Stimulated activated CD8-positive, alpha-beta memory T cell treated with anti-CD3 and anti-CD28 coated beads, Interleukin-12 subunit alpha, Interleukin-12 subunit beta, amount 100 ng/mL, for 4 hours (primary cell): ENCODE measurements around the gene PRPF39.
"Not testable (repeated sequence)": the region's sequence is repeated elsewhere in the genome, so short reads cannot be mapped to it uniquely, and the experiment has no call there.

Experiments
- DNase-seq: peaks from one replicate; pipeline ENCODE4 v3.0.0-alpha.2; 2020; ENCODE audit warnings: low read depth

PRPF39 gene

DNA sequence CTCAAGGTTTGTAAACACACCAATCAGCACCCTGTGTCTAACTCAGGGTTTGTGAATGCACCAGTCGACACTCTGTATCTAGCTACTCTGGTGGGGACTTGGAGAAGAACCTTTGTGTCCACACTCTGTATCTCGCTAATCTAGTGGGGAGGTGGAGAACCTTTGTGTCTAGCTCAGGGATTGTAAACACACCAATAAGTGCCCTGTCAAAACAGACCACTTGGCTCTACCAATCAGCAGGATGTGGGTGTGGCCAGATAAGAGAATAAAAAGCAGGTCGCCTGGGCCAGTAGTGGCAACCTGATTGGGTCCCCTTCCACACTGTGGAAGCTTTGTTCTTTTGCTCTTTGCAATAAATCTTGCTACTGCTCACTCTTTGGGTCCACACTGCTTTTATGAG is 2.8 kb upstream of the PRPF39 start:
- DNase-seq: not testable (repeated sequence)

DNA sequence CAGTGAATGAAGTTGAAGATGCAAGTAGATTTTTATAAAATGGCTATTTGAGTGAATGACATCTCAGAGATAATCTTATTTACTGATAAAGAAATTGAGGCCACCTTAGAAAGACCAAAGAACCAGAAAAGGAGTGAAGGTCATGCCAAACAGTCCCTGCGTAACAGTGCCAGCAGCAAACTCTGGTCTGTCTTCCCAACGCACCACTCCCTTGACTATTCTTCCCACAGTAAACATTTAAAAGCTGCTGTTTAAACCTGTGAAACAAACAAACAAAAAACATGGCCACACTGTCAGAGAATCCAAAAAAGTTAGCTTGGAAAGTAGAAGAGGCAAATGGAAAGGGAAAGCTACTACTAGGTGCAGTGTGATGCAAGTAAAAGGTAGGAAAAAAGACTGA is 1.5 kb upstream of the PRPF39 start:
- no peak for DNase-seq

DNA sequence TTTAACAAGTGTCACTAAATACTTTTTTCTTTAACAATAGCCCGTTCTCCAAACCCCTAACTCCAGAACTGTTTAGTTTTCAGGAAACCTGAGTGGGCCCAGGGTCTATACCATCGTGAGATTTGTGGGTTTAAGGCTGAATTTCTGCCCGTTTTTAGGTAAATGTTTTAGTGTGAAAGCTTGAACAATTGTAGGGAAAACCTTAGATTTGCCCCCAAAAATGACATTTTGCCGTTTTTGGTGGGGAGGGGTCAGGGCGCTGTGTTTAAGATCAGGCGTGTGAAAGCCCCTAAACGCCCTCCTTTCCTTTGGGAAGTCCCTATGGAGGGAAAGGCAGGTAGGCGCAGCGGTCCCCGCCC is 320 bp upstream of the PRPF39 start:
- no peak for DNase-seq

DNA sequence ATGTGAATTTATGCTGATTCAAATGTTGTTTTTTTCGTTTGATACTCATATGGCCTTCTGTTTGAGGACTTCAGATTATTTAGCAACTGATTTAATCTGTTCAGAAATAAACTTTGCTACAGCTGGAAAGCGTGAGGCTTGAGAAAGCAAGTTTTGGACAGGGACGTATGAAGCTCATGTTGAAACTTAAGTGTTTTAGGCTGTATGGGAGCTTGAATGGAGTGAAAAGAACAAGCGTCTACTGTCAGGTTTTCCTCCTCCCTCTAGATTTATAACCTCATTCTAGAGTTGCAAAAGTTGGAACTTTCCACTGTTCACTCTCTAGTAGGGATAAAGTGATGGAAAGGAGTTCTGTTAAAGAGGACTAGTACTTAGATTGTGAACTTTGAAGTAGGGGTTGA is 1.0 kb downstream of the PRPF39 start:
- no peak for DNase-seq

DNA sequence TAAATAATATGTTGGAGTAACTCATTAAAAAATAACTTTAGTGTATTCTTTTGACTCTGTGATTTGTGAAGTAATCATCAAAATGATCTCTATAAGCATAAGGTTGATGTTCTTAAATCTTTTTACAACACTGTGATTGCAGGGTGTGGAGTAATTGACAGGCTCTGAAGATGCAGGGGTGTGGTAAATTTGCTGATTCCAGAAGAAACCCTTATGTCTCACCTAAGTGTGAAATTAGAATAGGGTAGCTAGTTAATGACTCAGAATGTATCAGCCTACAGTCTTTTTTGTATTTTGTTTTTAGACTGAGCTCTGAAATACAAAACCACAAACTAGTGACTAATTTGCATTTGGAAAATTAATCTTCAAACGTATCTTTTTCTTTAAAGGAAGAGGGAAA is 5.9 kb downstream of the PRPF39 start:
- DNase-seq: no peak

DNA sequence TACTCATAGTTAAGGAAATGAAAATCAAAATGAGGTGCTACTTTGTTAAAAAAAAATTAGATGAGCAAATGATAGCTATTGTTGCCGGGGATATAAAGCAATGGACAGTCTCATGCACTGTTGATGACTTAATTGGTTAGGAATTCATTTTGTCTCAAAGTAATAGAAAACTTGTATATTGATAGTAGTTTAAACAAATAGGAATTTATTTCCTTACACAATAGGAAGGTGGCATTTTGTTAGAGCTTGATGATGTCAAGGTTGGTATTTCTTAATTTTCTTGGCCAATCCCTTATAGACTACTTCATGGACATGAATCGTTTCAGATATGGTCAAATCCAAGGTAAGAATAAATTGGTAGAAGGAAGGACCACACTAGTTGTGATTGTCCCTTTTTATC is 7.8 kb downstream of the PRPF39 start:
- DNase-seq: no peak

DNA sequence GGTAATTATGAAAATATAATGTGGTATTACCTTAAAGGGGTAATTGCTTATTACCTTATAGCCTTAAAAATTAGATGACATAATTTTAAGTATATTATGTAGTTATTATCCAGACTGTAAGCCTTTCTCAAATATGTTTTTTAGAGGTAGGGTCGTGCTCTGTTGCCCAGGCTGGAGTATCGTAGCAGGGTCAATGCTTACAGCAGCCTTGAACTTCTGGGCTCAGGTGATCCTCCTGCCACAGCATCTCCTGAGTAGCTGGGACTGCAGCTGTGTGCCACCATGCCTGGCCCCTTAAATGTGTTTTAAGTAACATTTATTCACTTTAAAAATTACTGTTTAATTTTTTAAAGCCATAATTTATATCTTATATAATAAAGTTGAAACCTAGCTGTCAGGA is 10.4 kb downstream of the PRPF39 start:
- no peak for DNase-seq

DNA sequence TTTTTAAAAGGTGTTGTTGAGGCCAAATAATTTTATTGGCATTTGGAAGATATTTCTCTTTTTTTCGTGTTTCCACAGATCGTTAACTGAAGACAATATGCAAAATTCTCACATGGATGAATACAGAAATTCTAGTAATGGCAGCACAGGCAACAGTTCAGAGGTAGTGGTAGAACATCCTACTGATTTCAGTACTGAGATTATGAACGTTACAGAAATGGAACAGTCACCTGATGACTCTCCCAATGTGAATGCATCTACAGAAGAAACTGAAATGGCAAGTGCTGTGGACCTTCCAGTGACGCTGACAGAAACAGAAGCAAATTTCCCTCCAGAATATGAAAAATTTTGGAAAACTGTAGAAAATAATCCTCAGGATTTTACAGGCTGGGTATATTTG is 11.2 kb downstream of the PRPF39 start:
- DNase-seq: no peak

DNA sequence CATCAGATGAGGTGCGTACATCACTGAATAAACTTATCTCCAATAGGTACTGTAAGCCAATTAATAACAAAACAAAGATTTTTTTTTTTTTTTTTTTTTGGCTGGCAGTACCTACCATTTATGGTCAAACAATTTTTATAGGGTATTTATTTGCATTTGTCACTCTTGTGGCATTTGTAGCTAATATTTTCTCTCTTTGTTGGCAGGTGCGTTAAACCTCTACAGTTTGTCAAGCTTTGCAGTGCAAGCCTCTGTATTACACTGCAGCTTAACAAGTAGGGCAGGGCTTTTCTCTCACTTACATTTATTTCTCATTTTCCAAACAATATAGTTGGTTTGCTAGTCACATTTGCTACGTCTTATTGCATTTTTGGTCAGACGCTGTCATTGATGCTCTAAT is 12.3 kb downstream of the PRPF39 start:
- no peak for DNase-seq

DNA sequence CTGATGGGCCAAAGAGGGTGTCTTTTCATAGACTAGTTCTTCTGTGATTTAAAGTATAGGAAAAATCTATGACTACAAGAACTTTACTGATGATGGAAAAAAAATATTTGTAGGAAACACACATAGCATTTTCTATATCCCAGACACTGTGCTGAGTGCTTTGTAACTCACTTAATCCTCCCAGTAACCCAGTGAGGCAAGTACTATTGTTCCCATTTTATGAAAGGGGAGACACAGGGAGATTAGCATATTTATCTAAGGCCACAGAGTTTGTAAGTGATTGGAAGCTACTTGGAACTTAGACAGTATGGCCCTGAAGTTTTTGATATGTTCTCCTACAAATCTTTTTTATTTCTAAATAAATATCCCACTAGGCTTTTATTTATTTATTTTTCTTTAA is 19.9 kb downstream of the PRPF39 start:
- no peak for DNase-seq

DNA sequence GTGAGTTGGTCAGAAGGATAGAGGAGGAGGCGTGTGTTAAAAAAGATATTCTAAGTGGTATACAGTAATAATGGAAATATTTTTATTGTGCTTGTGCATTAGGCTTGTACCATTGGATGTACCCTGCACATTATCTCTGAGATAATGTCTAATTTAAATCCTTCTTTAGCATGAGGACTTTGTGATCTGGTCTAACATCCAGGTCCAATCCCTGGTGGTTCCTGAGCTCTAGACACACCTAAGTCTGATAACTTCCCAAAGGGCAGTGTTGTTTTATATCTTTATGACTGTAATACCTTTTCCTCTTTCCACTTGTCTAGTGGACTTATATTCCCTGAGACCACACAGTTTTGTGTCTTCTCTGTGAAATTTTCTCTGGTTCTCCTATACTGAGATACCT is 20.6 kb downstream of the PRPF39 start:
- DNase-seq: no peak

DNA sequence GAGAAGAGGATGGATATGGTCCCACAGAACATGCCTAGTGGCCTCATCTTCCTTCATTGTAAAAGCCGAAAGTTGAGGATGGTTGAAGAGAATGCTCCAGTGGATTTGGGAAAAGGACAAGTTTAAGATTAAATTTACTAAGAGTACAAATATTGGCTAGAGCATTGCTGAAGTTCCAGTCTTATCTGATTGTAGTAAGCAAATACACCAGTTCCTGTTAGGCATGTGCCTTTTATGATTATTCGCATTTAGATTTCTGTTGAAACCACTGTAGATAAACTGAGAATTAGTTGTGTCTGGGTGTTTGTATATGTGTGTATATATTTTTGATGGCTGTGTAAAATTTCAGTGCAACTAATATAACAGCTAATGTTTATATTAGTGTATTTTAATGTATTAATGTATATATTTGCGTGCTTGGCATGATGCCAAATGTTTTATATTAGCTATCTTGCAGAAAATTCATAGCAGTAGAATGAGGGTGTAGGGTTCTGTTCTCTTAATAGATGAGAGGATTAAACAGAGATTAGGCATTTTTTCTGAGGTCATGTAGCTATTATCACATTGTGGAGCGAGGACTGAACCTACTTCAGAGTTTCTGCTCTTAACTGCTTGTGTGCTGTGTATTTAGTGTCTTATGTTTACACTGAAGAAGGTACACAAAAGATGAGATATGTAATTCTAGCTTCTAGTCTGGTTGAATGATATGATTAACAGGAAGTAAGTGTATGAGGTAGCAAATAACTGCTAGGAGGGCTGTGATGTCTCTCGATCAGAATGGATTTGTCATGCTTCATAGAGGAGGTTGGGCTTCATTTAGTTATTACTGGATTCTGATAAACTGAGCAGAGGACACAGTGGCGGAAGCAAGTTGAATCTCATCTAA is 29.2 kb downstream of the PRPF39 start:
- DNase-seq: no peak

DNA sequence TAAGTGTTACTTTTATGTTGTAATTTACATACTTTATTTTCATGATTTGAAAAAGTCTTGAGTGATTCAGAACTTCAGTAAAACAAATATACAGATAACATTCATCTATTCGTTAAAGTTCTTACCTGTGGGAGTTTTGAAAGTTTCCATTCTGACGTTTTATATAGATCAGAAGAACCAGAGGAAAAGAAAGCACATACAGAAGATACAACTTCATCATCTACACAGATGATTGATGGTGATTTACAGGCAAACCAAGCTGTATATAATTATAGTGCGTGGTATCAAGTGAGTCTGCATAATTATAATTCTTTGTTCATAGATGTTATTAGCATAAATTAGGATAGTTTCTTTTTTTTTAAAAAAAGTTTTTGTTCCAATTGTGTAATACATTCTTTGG is 30.4 kb downstream of the PRPF39 start:
- no peak for DNase-seq

DNA sequence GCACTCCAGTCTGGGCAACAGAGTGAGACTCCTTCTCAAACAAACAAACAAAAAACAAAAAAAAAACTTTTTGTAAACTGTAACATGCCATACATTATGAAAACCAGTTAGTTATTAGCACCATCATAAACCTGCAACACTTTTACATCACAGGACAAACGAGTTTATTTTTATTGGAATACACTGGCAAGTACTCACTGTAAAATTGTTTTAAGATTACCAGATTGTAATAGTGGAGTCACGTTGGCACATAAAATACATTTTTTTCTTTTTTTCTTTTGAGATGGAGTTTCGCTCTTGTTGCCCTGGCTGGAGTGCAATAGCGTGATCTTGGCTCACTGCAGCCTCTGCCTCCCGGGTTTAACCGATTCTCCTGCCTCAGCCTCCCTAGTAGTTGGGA is 34.7 kb downstream of the PRPF39 start:
- DNase-seq: no peak

DNA sequence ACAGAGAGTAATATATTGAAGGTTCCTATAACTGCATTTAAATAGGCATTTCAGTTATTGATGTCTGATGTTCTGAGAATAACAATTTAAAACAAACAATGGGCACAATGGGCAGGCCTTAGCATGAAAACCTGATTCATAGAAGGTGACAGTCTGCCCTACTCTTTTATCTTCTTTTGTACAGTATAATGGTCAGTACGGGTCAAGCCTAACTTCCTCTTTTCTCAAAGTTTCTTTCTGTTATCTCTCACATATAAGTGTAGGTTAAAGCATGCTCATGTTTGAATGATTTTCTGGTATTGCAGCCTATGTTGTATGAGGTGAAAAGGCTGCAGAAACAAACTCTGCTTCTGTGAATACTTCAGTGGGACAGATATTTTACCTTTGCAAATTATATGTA is 36.2 kb downstream of the PRPF39 start:
- no peak for DNase-seq

DNA sequence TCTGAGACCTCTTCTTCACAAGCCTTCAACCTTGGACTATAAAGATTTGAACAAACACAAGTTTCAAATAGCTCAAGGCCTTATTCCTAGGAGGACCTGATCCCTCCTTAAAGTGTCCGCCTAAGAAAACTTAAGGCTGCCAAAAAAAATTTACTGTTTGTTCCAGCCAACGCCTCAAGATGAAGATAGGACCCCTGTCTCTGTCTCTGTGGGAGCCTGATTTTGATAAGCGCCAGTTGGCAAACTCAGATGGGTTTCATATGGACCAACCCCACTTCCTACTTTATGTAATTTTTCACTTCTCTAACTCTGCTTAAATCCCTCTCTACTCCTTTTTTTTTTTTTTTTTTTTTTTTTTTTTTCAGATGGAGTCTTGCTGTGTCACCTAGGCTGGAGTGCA is 39.4 kb downstream of the PRPF39 start:
- no peak for DNase-seq

DNA sequence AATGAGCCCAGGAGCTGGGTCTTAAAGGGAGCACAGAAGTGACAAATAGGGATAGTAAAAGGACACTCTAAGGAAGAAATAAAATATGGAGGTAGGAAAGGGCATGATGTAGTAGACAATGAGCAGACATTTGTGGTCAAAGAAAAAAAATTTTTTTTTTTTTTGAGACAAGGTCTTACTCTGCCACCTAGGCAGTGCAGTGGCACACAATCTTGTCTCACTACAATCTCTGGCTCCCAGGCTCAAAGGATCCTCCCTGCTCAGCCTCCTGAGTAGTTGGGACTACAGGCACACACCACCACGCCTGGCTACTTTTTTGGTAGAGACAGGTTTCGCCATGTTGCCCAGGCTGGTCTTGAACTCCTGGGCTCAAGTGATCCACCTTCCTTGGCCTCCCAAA is 41.8 kb downstream of the PRPF39 start:
- no peak for DNase-seq

DNA sequence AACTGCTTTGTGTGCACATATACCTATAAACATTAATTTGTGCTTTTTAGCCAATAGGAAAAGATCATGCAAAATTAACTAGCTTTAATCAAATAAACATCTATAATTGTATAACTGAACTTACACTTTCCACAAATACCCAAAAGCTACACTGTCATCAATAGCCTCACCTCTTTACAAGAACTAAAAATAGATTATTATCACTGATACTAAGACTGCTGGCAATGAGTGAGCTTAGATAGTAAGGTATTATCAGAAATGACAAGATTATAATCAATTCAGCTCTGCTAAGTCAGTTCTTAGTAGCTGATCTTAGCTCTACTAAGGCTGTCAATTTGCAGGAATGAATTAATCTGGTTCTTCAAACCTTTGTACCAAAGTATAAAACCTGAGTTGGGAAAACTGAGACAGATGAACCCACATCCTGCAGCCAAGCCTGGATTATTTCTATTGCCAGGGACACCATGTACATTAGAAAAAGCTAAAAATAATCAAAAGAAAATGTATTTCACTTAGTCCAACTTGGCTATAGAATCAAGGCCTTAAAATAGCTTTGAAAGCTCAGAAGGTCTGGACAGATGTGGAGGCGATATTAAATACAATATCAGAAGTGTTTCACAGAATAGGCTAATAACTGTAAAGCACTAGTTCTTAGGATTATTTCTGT is 45.2 kb downstream of the PRPF39 start:
- DNase-seq: no peak

DNA sequence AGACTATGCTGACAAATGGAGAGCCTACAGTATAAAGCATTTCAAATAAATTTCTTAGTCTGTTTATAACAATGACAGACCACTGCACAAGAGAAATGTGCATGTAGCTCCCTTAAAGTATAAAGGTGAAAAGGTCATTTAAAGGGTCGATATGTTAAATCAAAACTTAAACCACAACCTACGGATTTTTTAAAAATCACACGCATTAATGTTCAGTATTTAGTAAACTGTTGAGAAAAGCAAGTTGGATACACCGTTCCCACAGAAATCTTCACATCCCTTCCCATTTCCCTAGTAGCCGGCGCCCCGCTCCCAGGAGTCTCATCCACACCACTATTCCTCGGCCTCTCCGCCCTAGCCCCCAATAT is 49.8 kb downstream of the PRPF39 start:
- DNase-seq: no peak

DNA sequence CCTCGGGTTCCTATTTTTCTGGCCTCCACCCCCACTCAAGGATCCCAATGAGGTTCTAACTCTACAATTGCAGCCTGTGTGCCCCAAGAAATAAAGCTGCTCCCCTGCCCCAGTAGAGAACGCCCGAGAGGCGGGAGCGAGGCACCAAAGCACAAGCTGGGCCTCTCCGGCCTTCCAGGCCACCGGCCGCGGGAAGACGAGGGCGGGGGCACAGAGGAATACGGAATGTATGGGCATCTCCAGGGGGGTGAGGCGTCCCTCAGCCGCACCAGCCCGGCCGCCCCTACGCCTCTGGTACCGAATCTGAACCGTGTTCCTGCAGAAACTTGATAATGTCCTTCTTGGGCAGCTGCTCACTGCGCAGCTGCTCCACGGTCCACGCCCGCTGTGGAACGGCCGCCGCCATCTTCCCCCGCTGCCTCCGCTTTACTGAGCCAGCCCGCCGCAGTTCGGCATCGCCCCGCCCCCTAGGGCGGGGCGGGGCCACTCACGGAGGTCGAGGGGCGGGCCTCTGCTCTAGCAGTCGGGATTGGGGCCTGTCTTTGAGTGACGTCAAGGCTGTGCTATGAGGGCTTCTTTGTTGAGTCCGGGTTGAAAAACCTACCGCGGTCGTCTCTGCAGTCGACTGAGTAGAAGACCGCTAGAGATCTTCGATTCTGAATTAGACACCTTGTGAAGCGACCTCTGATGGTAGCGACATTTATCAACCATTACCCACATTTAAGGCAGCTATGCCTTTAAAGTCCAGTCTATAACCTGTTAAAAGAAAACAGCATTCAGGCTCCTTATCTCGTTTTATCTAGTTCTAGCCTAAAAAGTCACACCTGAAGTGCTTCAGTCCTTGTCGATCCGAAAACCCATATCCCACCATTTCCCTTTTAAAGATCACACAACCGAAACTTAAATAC is 50.4 kb downstream of the PRPF39 start, which contains the start of gene FKBP3:
Gene FKBP3, minus strand, starts transcription at position 431 of the 908 bp plus-strand sequence. Its CDS starts 25 bp downstream, at position 406.
- peak; percentile 89 for DNase-seq

DNA sequence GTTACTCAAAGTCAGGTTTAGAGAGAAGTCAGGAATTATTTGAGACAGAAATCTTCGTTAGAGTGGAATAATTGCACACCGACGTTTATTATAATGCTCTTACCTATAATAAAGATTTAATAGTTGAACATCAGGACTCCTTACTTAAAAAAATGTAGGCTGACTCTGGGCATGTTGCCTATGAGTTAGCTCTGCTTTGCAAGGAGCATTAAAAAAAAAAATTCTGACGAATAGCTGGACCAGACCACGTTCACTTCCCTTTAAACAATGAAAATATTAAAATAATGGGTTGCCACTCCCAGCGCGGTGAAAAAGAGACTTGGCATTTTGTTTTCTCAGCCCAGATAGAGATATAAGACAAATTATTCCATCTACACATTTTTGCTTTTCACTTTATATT is 51.2 kb downstream of the PRPF39 start:
- no peak for DNase-seq

DNA sequence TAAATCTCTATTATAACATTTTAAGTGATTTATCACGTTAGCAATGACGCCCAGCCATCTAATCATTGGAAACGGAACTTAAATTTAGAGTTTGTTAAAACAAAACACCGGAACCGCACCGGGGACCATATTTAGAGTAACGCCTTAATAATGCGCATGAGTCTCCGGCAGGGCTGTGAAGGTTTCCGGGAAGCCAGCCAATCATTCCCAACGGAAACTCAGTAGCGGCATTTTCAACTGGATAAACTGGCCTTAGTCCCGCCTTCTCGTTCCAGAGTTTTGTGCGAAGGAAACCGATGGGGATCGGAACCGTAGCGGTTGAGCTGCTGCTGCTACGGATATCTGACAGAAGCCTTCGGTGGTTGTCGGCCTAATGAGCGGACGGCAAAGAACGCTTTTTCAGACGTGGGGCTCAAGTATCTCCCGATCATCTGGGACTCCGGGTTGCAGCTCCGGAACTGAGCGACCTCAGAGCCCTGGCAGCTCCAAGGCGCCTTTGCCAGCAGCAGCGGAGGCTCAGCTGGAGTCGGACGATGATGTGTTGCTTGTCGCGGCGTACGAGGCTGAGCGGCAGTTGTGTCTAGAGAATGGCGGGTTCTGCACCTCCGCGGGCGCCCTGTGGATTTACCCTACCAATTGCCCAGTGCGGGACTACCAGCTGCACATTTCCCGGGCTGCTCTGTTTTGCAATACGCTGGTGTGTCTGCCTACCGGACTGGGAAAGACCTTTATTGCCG is 51.9 kb downstream of the PRPF39 start, which contains the start of gene FANCM:
Gene FANCM, plus strand, starts transcription at position 272 of the 737 bp plus-strand sequence. Its CDS starts 102 bp downstream, at position 374.
- DNase-seq: peak; percentile 63
